SW480 (cell line): ENCODE results near the gene IL32.

ENCODE experiments used
- DNase-seq: peaks from one replicate; pipeline ENCODE4 v3.0.0-alpha.2; 2016; ENCODE audit warnings: low spot score

IL32 gene

GRCh38 chr16:3027983-3028715 is 37.3 kb upstream of the IL32 start:
- DNase-seq = peak; percentile 85

DNA sequence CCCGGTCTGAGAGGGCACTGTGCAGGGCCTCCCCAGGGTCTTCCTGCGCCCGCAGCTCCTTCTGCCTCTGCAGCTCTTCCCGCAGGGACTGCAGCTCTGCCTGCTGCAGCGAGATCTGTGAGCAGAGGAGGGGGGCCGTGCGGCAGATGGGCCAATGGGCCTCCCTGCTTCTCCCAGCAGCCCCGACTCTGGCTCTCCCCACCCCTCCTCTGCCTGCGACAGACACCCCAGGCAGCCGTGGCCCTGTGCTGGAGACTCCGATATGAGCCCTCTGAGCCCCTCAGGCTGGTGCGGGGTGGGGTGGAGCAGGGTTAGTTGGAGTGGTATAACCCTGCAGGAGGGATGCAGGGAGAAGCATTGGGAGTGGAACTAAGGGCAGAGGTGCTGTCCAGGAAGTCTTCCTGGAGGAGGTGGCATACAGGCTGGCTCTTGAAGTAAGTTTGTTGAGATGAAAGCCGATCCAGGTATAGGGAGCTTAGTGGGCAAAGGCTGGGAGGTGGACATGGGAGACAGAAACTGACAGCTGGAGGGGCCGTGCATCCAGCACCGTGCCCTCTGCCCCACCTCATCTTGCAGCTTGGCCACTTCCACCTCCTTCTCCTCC is 36.6 kb upstream of the IL32 start:
- no peak for DNase-seq

DNA sequence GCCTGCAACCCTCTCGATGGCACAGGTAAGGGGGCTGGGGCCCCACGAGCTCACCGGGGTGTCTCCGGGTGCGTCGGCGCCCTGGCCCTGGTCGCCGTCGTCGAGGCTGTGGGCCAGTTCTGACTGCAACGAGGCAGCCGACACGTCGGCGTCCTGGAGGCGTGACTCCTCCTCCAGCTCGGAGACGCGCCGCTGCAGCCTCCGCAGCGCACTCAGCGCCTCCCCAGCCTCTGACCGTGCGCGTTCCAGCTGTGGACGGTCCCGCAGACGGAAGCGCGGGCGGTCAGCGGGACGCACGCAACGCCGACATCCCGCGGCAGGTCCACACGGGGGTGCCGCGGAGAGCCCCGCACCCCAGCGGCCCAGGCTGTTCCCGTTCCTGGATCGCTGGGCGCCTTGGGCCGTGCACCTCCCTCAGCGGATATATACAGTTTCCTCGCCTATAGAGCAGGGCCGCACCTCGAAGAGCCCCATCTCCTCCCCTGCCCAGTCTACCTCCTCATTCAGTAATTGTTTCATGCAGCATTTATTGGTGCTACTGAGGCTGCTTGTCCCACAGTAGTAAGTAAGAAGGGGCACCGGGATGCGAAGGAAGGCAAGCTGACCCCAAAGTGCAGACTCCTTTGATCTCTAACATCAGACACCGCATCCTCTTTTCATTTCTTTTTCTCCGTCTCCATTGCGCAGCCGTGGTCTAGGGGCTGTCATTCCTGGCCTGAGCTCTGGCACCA is 35.8 kb upstream of the IL32 start:
- no peak for DNase-seq

DNA sequence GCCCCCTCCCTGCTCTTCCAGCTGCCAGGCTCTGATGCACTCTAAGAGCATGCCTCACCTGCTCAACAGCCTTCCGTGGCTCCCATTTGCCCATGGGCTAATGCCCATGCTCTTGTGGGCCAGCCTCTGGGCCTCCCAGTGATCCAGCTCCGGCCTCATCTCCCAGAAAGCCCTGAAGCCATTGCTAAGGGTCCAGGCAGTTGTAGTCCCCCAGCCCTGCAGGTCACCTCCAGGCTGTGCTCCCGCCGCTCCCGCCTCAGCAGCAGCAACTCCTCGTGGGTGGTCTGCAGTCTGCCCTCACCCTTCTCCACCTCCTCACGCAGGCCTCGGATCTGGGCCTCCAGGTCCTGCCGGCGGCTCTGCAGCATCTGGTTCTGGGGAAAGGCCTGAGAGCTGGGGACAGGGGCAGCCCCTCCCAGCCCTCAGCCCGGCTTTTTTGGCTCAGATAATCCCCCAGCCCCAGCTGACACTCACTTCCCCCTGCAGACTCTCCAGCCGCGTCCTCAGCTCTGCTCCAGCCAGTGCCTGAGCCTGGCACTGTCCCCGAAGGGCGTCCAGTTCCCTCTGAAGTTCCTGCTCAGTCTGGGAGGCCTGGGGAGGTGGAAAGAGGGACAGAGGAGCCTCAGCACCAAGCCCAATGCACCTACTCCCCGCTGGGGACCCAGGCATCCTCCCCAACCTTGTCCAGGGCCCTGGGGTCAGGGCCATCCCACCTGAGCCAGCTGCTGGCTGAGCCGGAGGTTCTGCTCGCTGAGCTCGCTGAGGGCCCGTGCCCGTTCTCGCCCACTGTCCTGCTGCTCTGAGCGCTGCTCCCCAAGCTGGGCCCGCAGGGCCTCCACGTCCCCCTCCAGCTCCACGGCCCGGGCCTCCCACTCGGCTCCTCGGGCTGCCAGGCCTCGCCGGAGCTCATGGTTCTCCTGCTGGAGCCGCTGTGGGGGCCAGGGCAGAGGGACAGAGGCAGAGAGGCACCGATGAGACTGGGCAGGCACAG is 34.9 kb upstream of the IL32 start:
- no peak for DNase-seq

DNA sequence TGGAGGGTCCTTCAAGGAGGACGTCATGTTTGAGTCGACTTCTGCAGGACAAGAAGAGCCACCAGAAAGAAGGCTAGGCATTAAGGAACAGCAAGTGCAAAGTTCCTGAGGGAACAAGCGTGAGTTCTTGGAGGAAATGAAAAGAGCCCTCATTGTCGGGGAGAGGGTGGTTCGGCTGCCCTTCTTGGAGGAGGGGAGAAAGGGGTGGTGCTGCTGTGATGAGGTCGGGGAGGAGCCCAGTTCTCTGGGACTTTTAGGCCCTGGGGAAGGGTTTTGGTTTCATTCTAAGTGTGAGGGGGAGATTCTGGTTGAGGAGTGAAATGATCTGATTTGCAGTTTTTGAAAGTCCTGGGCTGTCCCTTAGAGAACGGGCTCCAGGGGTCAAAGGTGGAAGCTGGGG is 32.8 kb upstream of the IL32 start:
- no peak for DNase-seq

GRCh38 chr16:3035289-3035971 is 30.0 kb upstream of the IL32 start:
- DNase-seq = no peak

DNA sequence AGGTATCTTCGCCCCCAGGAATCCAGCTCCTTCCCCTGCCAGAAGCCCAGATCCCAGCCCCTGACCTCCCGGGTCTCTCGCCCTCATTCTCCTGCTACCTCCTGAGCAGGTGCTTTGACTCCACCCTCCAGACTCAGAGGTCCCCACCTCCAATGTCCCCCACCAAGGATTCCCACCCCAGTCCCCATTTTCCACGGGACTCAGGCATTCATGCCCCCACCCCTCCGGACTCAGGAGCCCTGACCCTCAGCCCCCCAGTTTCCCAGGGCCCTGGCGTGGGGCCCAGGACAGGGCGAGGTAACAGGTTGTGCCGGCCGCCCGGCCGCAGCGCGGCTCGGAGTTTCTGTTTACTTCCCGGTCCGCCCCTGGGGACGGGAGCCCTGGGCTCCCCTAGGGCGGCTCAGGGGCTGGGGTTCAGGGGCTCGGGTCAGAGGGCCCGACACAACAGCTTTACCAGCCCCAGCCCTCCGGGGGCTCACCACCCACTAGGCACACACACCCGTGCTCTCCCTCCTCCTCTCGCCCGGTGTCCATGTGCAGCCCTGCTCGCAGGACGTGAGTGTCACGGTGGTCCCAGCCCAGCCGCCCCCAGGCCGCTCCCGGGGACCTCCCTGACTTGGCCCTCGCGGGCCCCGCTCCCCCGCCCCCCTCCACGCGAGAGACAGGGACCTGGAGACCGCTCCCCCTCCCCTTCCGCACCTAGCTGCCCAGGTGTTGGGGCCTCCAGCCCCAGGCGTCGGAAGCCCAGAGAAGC is 29.3 kb upstream of the IL32 start:
- DNase-seq = no peak

DNA sequence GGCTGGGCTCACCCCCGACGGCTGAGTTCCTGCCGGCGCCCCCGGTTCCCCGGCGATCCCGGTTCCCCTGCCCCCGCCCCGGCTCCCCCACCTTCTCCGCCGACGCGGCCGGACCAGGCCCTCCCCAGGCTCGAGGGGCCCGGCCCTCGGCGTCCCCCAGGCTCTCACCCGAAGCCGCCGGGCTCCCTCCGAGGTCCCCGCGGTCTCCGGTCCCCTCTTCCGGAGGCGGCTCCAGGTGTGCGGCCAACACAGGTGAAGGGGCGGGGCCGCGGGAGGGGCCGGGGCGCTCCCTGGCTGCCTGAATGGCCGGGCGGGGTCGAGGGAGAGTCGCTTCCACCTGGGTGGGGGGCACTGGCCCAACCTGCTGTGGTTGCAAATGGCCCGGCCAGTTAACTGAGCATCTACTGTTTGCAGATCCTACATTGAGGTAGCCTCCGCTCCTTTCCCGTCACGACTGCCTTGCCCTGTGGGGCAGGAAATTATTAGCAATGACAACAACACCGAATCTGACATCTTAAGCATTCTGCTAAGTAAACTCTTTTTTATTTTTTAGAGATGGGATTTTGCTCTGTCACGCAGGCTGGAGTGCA is 28.6 kb upstream of the IL32 start, which contains the start of gene BICDL2:
BICDL2 (minus strand) TSS at position 219 of the 590 bp plus-strand sequence. CDS start 1,448 bp downstream, outside the sequence.
- DNase-seq = no peak

DNA sequence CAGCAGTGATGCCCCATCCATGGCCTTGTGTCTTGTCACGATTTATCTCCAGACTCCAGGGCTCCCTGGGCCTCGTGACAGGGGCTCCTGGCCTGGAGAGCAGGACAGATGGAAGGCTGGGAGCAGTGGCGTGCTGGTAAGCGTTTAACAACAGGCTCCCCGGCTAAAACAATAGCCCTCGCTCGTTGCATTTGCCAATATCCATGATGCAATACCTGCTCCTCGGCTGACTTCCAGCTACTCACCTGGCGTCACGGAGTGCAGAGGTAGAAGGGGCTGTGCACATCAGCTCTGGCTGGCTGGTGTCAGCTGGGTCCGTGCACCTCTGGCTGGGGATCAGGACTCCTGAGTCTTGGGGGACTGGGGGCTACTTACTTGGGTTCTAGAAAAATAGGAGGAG is 27.2 kb upstream of the IL32 start:
- DNase-seq = no peak

GRCh38 chr16:3038896-3039295 is 26.5 kb upstream of the IL32 start:
- DNase-seq = no peak

DNA sequence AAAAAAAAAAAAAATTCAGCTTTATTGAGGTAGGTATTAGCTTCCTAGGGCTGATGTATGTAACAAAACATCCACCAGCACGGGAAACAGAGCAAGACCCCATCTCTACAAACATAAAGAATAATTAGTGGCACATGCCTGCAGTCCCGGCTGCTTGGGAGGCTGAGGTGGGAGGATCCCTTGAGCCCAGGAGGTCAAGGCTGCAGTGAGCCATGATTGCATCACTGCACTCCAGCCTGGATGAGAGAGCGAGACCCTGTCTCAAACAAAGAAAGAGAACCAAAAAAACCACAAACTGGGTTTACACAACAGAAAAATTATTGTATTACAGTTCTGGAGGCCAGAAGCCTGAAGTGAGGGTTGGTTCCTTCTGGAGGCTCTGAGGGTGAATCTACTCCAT is 23.1 kb upstream of the IL32 start:
- DNase-seq = no peak

GRCh38 chr16:3044708-3045107 is 20.7 kb upstream of the IL32 start:
- no peak for DNase-seq

DNA sequence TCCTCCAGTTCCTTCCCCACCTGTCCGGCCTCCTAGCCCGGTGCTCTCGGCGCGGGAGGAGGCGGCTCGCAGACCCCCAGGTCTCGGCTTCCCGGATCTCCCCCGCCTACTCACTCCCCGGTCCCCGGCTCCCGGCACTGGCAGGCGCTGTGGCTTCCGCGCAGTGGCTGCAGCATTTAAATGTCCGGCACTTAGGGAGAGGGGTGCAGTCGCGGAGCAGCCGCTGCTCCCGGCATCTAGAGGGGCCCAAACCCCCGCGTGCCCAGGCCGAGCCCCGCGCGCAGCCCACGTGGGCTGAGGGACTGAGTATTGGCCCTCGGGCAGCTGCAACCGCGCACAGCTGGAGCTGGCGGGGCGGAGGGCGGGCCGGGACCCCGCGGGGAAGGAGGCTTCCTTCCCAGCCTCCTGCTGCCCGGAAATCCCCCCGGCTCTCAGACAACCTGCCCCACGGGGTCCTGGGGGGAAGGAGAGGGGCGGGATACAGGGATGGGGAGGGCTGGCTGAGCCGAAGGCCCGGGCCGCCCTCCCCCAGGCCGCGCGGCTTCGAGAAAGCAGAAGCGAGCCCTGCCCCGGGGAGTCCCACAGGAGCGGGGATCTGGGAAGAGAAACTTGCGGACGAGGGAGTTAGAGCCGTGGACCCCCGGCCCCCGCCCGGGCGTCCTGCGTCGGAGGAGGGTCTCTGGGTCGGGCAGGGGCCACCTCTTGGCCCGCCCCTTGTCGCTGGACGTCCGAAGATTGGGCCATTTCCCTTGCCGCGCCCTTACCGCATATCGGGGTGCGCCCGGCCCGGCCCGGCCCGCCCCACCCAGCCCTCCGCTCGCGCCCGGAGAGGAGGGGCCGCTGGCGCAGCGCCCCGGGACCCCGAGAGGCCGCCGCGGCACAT is 19.4 kb upstream of the IL32 start, which contains the start of gene MMP25:
MMP25 (plus strand) TSS at position 804 of the 883 bp plus-strand sequence. CDS start 357 bp downstream, outside the sequence.
- DNase-seq = no peak

DNA sequence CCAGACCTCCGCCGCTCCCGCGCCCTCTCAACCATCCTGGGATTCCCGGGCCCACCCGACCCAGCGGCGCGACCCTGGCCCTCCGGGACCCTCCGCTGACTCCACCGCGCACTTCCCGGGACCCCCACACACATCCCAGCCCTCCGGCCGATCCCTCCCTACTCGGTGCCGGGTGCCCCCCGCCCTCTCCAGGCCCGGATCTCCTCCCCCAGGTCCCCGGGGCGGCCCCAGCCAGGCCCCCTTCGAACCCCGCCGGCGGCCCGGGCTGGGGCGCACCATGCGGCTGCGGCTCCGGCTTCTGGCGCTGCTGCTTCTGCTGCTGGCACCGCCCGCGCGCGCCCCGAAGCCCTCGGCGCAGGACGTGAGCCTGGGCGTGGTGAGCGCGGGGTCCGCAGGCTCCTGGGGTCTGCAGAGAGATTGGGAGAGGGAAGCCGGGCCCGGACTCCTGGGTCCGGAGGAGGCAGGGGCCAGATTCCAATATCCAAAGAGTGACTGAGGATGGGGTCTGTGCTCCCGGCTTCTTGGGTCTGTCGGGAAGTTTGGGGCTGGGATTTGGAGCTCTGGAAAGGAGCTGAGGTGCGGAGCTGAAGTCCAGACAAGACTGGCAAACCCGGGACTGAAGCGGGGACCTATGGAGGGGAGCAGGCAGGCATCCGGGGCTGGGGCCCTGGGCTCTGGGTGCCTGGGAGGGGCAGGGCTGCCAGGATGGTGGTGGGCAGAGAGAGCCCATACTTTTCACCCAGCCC is 18.6 kb upstream of the IL32 start:
- no peak for DNase-seq

GRCh38 chr16:3047387-3047720 is 18.1 kb upstream of the IL32 start:
- no peak for DNase-seq

DNA sequence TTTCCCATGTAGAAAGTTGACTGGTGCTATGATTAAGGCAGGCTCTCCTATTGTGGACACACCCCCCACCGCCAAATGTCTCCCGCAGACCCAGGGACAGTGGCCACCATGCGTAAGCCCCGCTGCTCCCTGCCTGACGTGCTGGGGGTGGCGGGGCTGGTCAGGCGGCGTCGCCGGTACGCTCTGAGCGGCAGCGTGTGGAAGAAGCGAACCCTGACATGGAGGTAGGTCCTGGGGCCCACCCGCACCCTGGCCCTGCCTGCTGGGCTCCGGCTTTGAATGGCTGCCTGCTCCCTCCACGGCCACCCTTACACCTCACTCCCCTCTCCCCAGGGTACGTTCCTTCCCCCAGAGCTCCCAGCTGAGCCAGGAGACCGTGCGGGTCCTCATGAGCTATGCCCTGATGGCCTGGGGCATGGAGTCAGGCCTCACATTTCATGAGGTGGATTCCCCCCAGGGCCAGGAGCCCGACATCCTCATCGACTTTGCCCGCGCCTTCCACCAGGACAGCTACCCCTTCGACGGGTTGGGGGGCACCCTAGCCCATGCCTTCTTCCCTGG is 15.4 kb upstream of the IL32 start:
- DNase-seq = no peak

GRCh38 chr16:3050487-3050886 is 15.0 kb upstream of the IL32 start:
- DNase-seq = no peak

DNA sequence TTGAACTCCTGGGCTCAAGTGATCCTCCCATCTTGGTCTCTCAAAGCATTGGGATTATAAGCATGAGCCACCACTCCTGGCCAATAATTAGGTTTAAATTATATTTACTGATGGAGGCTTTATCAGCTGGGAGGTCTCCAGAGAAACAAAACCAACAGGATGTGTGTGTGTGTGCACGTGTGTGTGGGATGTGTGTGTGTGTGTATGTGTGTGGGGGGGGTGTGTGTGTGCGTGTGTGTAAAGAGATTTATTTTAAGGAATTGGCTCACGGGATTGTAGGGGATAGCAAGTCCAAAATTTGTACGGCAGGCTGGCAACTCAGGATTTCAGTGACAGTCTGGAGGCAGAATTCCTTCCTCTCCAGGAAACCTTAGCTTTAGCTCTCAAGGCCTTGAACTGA is 14.4 kb upstream of the IL32 start:
- no peak for DNase-seq
